ENCODE data around the gene SYNE1. TPM values are rescaled to one million over a fixed set of nuclear protein-coding genes. Genes with fewer than 3 reads are reported as not detected.

The SYNE1 gene
- polyA plus RNA-seq, 6 donors from 2014 or later = 24.1 to 50.3 (median 30.9) TPM

DNA sequence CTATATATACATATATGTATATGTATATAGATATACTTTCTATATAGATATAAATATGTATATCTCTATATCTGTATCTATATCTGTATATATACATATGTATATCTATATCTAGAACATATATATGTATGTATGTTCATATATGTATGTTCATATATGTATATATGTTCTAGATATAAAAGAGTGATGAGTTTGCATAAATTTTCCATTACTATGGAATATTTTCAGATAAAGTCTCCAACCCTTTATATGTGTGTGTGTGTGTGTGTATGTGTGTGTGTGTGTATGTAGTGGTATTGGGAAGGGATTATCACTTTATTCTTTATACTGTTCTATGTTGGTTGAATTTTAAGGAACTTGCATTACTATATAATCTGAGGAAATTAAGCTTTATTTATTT is 33.3 kb downstream of the SYNE1 start:
- no peak overlapping the region for H3K4me3 Mint-ChIP-seq
- peaks cover 0 to 6% (median 2%) of the 10 kb centered on the region in 7 donors for H3K9me3 Mint-ChIP-seq
- no peaks in the 10 kb centered on the region for H3K36me3 Mint-ChIP-seq
- no peaks in the 10 kb centered on the region for H3K4me1 Mint-ChIP-seq
- no peak overlapping the region for H3K27ac Mint-ChIP-seq
- ATAC-seq (ENCODE audit: low read depth in 2 of 2) = no peak
- peaks cover 5 to 12% (median 9%) of the 10 kb centered on the region in 3 donors for H3K27me3 Mint-ChIP-seq
- DNase-seq = no peak

DNA sequence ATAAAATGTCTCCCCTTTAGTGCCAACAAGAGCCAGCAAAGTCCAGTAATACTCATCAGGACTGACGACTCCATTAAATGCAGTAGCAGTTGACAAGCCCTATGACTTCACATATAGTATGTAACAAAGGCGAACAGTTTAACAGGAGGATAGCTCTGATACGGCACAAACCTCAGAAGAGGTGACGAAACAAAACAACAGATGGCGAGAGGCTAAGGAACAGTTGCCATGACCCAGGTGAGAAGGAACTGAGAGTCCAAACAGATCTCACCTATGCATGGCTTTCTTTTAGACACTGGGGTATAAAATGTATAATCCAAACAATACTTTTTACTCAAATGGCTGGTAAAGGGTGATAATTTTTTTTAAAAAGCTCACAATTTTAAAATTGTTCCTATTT is 37.1 kb downstream of the SYNE1 start:
- H3K4me3 Mint-ChIP-seq = no peak overlapping the region
- H3K27me3 Mint-ChIP-seq = peaks cover 3 to 12% (median 5%) of the 10 kb centered on the region in 3 donors
- DNase-seq (no peak), ATAC-seq (ENCODE audit: low read depth in 2 of 2) (no peak)
- peaks cover 0 to 6% (median 0%) of the 10 kb centered on the region in 7 donors for H3K9me3 Mint-ChIP-seq
- no peaks in the 10 kb centered on the region for H3K4me1 Mint-ChIP-seq
- no peak overlapping the region for H3K27ac Mint-ChIP-seq
- H3K36me3 Mint-ChIP-seq = no peaks in the 10 kb centered on the region

DNA sequence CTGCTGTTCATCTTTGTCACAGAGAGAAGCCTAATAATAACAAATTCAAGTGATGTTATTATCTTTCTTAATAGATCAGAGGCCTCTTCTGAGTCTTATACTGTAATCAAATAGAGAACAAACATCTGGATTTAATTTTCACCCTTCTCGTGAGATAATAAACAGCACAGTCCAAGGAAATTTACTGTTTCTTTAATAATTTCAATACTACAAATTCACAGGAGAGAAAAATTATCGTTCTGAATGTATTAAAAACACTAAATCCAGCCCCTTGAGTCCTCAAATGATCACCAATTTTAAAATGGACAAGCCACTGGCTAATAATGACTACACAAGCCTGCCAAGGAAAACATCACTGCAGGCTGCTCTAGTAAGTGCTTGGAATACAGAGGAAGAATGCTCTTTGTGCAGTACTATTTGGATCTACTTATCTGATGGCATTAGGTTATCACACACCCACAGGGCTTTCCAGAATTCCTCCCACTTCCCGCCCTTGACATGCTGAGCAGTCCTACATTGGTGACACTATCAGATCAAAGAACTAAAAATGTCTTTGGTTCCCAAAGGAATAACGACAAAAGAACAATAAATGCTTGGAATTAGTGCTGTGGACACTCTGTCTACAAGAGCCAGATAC is 38.1 kb downstream of the SYNE1 start:
- Mint-ChIP-seq H3K4me3 (no peak overlapping the region), H3K4me1 (no peaks in the 10 kb centered on the region), H3K27me3 (peaks cover 5 to 12% (median 8%) of the 10 kb centered on the region in 3 donors), H3K36me3 (no peaks in the 10 kb centered on the region), H3K9me3 (peaks cover 0 to 6% (median 0%) of the 10 kb centered on the region in 7 donors), H3K27ac (no peak overlapping the region)
- DNase-seq (no peak), ATAC-seq (ENCODE audit: low read depth in 2 of 2) (no peak)

DNA sequence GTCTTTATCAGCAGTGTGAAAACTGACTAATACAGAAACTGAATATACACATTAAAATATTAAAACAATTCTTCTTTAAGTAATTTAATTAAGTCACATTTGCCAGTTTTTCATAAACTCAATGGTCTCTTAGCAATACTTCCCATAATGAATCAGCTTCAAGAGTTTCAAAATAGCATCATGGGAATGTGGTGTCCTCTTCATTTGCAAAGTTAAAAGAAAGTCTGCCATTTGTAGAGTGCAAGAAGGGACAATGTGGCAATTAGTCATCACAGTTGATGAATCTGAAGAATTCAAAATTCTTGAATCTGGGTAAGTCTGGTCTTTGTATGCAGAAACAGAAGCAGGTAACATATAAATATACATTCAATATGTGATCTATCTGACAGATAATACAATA is 38.7 kb downstream of the SYNE1 start:
- no peak for ATAC-seq (ENCODE audit: low read depth in 2 of 2)
- Mint-ChIP-seq H3K27ac (no peak overlapping the region), H3K27me3 (peaks cover 5 to 12% (median 8%) of the 10 kb centered on the region in 3 donors), H3K4me3 (no peak overlapping the region), H3K9me3 (peaks cover 0 to 6% (median 0%) of the 10 kb centered on the region in 7 donors), H3K4me1 (no peaks in the 10 kb centered on the region), H3K36me3 (no peaks in the 10 kb centered on the region)
- DNase-seq = no peak

DNA sequence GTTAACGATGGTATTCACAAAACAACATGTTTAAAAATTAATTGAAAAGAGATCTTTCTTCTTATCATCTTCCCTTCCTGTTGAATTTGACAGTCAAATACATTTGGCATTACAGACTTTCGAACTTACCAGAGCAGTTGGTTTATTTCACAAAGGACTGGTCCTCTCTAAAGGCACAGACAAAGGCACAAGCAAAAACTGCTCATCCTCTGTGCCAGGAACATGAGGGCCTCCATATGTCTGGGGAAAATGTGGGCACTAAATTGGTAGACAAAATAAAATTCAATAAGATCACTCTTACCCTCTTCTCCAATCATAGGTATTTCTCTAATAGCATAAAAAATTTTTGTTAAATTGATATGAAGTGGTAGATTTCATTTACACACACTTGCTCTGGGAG is 40.4 kb downstream of the SYNE1 start:
- ATAC-seq (ENCODE audit: low read depth in 2 of 2) (no peak), DNase-seq (no peak)
- Mint-ChIP-seq H3K9me3 (peaks cover 0 to 6% (median 0%) of the 10 kb centered on the region in 7 donors), H3K27ac (no peak overlapping the region), H3K36me3 (no peaks in the 10 kb centered on the region), H3K4me1 (no peaks in the 10 kb centered on the region), H3K27me3 (peaks cover 2 to 12% (median 5%) of the 10 kb centered on the region in 3 donors), H3K4me3 (no peak overlapping the region)

DNA sequence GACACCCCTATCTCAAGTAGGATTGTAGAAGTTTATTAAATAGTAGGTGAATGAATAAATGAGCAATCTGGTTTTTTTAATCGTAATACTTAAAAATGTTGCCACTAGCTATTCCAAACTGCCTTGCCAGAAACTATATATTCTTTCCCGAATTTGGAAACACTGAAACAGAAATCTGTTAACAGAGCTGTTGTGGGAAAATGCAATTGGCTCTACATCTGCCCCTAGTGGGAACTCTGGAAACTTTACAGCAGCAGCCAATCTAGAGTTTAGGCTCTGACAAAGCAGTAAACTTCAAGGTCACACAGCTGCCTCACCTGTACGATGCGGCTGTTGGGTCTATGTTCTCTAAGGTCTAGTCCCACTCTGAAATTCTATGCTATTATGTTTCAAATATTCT is 41.7 kb downstream of the SYNE1 start:
- no peak for DNase-seq
- no peak overlapping the region for H3K27ac Mint-ChIP-seq
- no peak for ATAC-seq (ENCODE audit: low read depth in 2 of 2)

DNA sequence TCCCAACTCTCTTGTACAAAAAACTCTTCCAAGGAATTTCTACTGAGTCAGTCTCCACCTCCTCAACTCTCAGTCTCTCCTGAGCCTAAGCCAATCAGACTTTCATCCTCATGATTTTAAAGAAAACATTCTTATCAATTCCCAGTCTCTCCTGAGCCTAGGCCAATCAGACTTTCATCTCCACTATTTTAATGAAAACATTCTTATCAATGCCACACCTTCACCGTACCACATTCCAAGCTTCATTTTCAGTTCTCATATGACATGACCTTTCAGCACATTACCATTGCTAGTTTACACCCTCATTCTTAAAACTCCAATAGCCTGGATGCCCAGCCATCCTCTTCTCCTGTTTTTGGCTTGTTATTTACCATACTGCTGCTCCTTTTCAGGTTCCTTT is 42.5 kb downstream of the SYNE1 start:
- no peaks in the 10 kb centered on the region for H3K4me1 Mint-ChIP-seq
- H3K36me3 Mint-ChIP-seq = no peaks in the 10 kb centered on the region
- no peak overlapping the region for H3K4me3 Mint-ChIP-seq
- H3K27ac Mint-ChIP-seq = no peak overlapping the region
- peaks cover 0 to 8% (median 0%) of the 10 kb centered on the region in 7 donors for H3K9me3 Mint-ChIP-seq
- no peak for ATAC-seq (ENCODE audit: low read depth in 2 of 2)
- peaks cover 0 to 6% (median 5%) of the 10 kb centered on the region in 3 donors for H3K27me3 Mint-ChIP-seq
- no peak for DNase-seq

More for the DNA sequence above, 41.7 kb downstream of the SYNE1 start:
- Mint-ChIP-seq H3K27me3 (peaks cover 0 to 12% (median 5%) of the 10 kb centered on the region in 3 donors), H3K4me3 (no peak overlapping the region), H3K4me1 (no peaks in the 10 kb centered on the region), H3K9me3 (peaks cover 0 to 8% (median 0%) of the 10 kb centered on the region in 7 donors), H3K36me3 (no peaks in the 10 kb centered on the region)

DNA sequence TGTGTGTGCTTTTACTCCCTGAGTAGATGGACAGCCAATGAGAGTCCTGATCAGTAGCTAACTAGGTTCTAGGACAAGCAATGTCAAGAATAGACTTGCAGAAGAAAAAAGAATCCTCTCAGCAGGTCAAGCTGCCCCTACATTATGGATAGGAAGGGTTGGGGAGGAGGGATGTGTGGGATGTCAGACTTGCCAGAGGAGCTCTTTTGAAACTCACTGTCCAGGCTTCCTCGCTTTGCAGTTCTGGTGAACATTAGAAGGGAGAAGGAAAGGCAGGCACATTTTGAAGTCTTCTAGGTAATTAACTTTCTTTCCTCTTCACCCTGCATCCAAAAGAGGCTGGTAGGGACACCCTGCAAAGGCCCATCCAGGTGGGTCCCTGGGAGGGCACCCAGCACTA is 48.7 kb downstream of the SYNE1 start:
- Mint-ChIP-seq H3K36me3 (no peaks in the 10 kb centered on the region), H3K4me3 (no peak overlapping the region), H3K9me3 (peaks cover 0 to 11% (median 0%) of the 10 kb centered on the region in 7 donors), H3K4me1 (peaks cover 0 to 7% (median 6%) of the 10 kb centered on the region in 3 donors), H3K27me3 (no peaks in the 10 kb centered on the region), H3K27ac (no peak overlapping the region)
- ATAC-seq (ENCODE audit: low read depth in 2 of 2) (no peak), DNase-seq (no peak)

DNA sequence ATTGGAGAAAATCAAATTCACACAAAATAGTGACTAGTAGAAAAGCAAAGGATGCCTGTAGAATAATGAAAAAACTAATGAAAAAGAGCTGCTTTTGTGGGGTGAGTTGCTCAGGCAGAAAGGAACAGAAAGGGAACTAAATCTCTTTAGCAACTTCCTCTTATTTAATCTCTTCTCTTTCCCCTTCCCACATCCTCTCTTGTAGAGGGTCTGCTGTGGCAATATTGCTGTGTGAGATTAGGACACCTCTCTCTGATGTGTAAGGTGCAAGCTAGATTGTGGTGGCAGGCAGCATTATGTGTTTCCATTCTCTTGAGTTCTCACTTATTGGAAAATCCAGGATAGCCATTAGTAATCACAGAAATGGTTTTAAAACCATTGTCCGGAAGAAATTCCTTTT is 49.7 kb downstream of the SYNE1 start:
- H3K27me3 Mint-ChIP-seq = no peaks in the 10 kb centered on the region
- H3K9me3 Mint-ChIP-seq = peaks cover 0 to 9% (median 0%) of the 10 kb centered on the region in 7 donors
- ATAC-seq (ENCODE audit: low read depth in 2 of 2) = peak in 1 of 2 donors; percentile 56
- no peaks in the 10 kb centered on the region for H3K36me3 Mint-ChIP-seq
- no peak for DNase-seq
- H3K4me3 Mint-ChIP-seq = no peak overlapping the region
- peaks cover 0 to 7% (median 6%) of the 10 kb centered on the region in 3 donors for H3K4me1 Mint-ChIP-seq
- peak overlapping the region in 1 of 6 donors; percentile 36 for H3K27ac Mint-ChIP-seq

DNA sequence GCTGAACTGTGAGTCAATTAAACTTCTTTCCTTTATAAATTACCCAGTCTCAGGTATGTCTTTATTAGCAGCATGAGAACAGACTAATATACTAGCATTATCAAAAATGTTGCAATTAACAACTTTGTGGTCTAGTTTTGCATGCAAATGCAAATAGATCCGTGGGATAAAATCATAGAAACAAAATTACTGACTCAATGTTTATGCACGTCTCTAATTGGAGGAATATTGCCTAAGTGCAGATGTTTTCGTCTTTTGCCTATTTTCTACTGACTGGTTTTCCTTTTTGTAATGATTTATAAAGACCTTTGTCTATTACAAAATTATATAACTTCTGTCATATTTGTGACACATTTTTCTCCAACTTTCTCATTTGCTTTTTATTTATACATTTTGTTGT is 51.9 kb downstream of the SYNE1 start:
- ATAC-seq (ENCODE audit: low read depth in 2 of 2) = no peak
- H3K27ac Mint-ChIP-seq = no peak overlapping the region
- no peak for DNase-seq
- peaks cover 0 to 7% (median 6%) of the 10 kb centered on the region in 3 donors for H3K4me1 Mint-ChIP-seq
- no peaks in the 10 kb centered on the region for H3K36me3 Mint-ChIP-seq
- H3K4me3 Mint-ChIP-seq = no peak overlapping the region
- no peaks in the 10 kb centered on the region for H3K27me3 Mint-ChIP-seq
- H3K9me3 Mint-ChIP-seq = peaks cover 0 to 4% (median 0%) of the 10 kb centered on the region in 7 donors

DNA sequence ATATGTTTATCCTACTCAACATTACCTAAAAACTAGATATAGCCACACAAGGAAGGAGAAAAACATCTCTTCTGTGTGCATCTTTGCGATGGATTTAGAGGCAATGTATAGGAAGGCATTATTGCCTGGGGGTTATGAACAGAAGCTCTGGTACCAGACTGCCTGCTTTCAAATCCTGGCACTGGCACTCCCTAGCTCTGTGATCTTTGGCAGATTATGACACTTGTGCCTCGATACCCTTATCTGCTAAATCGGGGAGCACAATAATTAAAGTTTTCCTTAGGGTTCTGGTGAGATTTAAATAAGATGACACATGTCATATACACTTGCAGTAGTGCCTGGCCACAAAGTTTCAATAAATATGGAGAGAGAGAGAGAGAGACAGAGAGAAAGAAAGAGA is 53.3 kb downstream of the SYNE1 start:
- Mint-ChIP-seq H3K4me1 (peaks cover 0 to 7% (median 6%) of the 10 kb centered on the region in 3 donors), H3K27ac (no peak overlapping the region), H3K36me3 (no peaks in the 10 kb centered on the region), H3K9me3 (peaks cover 0 to 4% (median 0%) of the 10 kb centered on the region in 7 donors), H3K4me3 (no peak overlapping the region), H3K27me3 (no peaks in the 10 kb centered on the region)
- no peak for ATAC-seq (ENCODE audit: low read depth in 2 of 2)
- no peak for DNase-seq

DNA sequence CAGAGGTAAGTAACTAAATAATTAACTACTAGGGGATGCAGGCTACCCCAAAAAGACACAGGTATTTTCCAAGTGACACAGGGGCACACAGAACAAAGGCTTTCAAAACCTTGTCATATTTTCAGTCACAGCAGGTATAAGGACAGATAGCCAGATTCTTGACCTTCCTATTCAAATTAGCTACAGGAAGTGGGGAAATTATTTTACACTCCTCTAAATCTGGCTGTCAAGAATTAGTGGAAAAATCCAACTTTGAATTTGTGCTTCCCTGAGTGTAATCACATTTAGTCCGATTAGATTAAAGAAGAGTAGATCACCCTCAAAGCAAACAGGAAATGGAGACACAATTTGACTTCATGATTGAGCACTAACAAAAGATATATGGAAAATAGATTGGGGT is 60.6 kb downstream of the SYNE1 start:
- DNase-seq = no peak
- H3K9me3 Mint-ChIP-seq = no peaks in the 10 kb centered on the region

DNA sequence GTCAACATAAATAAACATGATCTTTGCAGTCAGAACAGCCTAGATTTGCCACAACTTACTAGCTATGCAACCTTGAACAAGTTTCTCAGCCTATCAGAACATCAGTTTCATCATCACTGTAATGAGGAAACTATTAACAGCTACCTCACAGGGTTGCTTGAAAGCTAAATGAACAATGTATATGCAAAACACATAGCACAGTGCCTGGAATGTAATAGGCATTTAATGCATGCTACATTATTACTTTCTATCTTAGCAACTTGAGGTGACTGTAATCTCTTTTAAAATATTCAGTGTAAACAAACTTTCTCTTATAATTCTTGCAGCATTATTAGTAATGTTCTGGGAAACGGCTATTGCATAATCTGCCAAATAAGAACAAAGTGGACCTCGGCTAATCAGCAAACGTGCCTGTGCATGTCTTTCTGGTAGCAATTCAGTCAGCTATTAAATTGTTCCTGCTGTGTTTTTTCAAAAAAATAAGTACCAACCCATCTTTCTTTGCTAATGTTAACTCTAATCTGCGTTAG is 61.5 kb downstream of the SYNE1 start:
- no peaks in the 10 kb centered on the region for H3K9me3 Mint-ChIP-seq
- DNase-seq = no peak
- H3K27ac Mint-ChIP-seq = no peak overlapping the region
- no peak for ATAC-seq (ENCODE audit: low read depth in 2 of 2)
- H3K4me1 Mint-ChIP-seq = no peaks in the 10 kb centered on the region
- no peaks in the 10 kb centered on the region for H3K36me3 Mint-ChIP-seq
- H3K27me3 Mint-ChIP-seq = peaks cover 0 to 8% (median 1%) of the 10 kb centered on the region in 3 donors
- H3K4me3 Mint-ChIP-seq = no peak overlapping the region

More for the DNA sequence above, 60.6 kb downstream of the SYNE1 start:
- Mint-ChIP-seq H3K27ac (no peak overlapping the region), H3K27me3 (peaks cover 0 to 6% (median 0%) of the 10 kb centered on the region in 3 donors), H3K4me3 (no peak overlapping the region), H3K36me3 (no peaks in the 10 kb centered on the region), H3K4me1 (no peaks in the 10 kb centered on the region)
- no peak for ATAC-seq (ENCODE audit: low read depth in 2 of 2)

DNA sequence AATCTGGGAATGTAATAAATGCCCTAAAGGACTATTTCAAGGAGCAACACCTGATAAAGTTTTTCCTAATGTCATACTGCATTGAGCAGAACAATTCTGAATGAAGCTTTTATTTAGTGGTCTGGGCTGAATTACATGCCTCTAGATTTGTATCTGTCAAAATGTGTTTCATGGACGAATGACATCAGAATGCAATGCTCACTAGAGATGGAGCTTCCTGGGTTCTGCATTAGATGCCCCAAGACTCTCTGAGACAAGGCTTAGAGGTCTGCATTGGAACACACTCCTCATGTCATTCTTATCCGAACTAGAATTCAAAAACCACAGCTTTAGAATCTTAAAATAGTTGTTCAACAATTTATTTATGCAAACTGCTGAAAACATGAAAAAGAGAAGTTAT is 62.0 kb downstream of the SYNE1 start:
- ATAC-seq (ENCODE audit: low read depth in 2 of 2) (no peak), DNase-seq (no peak)
- peaks cover 0 to 10% (median 7%) of the 10 kb centered on the region in 3 donors for H3K27me3 Mint-ChIP-seq
- no peak overlapping the region for H3K4me3 Mint-ChIP-seq
- no peaks in the 10 kb centered on the region for H3K4me1 Mint-ChIP-seq
- H3K36me3 Mint-ChIP-seq = no peaks in the 10 kb centered on the region
- no peaks in the 10 kb centered on the region for H3K9me3 Mint-ChIP-seq
- no peak overlapping the region for H3K27ac Mint-ChIP-seq

Data from naive B cell (primary cell).